Cerebellar nuclear complex (tissue), 1 donor: Measurements from ENCODE around the gene WNT11.
"Not testable (repeated sequence)": the region's sequence is repeated elsewhere in the genome, so short reads cannot be mapped to it uniquely, and the experiment has no call there.

Source experiments
- DNase-seq, 2 experiments: peaks; one replicate each; lab custom pipeline; 2025; lab: John Stamatoyannopoulos, UW

WNT11 gene

DNA sequence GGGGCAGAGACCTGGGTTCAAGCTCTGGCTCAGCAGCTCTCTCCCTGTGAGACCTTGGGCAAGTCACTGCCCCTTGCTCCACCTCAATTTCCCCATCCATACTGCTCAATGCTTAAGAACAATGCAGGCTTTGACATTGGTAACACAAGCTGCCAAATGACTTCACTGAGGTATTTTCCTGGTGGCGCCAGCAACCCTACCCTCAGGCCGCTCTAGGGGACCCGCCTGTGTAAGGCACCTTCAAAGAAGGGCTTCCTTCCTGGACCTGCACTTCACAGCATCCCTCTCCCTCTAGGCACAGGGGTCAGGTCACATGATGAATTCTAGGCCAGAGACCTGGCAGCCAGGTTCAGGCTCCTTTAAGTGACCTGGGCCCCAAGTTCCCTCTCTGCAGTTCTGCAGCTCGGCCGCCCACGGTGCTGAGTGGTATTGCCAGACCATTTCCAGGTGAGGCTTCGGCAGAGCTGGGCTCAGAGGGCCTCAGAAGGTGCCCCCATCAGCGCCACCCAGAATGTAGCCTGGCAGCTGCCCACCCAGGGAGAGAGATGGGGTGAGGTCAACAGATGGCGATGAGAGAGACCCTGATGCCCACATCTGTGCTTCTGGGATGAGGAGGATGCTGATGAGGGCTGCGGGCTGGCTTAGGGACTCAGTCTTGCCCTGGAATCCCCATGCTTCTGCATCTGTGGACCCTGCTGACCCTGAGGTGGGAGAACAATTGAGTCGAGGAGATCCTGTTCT lies 4.5 kb downstream of the WNT11 start:
- no peak for DNase-seq

DNA sequence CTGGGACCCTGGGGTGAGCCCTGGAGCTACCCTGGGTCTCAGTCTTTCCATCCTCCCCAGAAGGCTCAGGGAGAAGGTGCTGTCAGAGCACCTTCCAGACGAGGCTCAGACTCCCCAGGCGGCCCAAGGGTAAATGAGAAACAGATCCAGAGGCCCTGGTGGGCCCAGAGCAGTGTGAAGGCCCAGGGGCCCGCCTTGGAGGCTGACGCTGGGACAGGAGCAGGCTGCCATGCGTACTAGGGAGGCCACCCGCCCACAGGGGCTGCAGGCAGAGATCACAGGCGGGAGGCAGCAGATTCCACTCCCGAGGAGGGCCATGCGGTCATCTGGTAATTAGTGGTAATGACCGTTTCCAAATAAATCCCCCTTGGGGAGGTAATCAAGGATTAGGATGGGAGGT lies 5.2 kb downstream of the WNT11 start:
- DNase-seq: no peak

DNA sequence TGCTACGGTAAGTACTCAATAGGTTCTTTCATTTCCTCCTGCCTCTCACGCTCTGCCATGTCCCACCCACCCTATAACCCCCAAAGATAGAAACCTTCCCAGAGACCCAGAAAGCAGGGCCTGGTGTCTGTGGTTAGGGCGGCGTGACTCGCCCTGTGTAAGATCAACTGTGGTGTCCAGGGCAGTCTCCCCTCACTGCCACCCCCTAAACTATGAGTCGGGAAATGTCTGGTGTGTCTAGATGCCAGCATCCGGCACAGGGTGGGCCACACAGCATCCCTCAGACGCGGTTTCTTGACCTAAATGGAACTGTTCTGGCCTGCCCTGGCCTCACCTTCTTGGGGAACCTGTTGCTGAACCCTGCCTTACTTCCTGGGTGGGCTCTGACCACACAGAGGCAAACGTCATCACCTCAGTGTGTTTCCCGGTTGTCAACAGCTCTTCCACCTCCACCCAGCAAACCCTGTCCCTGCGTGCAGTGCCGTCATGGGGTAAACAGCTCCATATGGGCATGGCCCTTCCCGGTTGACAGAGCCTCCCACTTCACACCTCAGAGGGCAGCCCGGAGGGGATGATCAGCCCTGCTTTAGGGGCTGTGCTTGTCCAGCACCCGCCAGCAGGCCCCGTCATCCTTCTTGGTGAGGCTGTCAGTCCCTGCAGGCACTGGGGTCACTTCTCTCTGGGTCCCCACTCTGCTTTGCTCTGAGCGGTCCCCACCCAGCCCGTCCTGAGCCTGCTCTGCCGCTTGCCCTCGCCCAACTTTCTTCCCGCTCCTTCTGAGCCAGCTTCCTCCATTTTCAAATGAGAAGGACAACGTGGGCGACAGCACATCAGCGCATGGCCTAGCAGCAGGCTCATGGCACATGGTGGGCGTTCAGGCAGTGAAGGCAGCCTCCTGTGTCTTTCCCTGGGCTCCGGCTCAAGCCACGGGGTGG lies 6.0 kb downstream of the WNT11 start:
- DNase-seq: no peak

DNA sequence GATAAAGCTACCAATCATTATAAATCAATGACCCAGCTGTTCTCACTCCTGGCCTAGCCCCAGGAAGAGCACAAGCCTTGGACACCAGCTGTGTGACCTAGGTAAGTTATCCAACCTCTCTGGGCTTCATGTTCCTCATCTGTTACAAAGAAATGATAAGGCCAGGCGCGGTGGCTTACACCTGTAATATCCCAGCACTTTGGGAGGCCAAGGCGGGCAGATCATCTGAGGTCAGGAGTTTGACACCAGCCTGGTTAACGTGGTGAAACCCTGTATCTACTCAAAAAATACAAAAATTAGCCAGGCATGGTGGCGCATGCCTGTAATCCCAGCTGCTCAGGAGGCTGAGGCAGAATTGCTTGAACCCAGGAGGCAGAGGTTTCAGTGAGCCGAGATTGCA lies 7.6 kb downstream of the WNT11 start:
- DNase-seq: not testable (repeated sequence)

DNA sequence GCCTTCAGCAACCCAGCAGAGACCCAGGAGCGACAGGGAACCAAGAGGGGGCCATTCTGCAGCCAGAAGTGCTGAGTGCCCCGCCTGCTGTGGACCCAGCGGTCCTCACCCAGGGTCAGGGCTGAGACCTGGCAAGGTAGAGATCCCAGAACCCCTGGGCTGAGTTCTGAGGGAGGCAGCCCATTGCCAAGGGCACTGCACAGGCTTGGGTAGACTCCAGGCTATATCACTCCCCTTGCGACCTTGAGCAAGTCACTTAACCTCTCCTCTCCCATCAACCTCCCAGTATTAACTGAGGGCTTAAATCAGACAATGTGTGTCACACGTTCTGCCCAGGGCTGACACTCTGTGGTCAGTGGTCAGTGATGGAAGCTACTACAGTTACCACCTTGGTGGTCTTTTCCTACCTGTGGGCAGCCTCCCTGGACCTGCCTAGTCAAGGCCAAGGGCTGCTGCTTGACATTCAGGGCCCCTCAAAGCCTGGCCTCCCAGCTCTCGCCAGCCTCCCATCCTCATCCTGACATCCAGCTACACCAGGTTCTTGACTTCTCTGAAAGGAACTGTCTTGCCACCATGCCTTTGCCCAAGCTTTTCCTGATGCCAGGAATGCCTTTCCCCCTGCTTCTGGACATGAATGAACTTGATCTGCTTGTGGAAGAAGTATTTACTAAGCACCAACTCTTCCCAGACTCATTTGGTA lies 8.2 kb downstream of the WNT11 start:
- DNase-seq: no peak

DNA sequence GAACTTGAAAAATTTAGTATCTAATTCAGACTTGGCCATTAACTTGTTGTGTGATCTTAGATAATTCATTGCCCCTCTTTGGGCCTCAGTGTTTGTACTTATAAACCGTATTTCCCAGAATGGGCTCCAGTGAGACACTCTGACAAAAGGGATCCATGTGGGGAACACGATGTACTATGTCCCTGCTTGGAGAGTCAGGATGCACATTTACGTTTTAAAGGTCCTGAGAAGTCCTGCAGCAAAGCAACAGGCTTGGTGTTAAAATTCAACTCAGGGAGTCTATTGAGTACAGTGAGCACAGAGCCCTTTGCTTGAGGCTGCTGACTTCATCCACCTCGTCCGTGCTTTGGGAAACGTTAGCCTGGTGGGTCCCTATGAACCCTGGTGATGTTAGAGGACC lies 9.0 kb downstream of the WNT11 start:
- no peak for DNase-seq

DNA sequence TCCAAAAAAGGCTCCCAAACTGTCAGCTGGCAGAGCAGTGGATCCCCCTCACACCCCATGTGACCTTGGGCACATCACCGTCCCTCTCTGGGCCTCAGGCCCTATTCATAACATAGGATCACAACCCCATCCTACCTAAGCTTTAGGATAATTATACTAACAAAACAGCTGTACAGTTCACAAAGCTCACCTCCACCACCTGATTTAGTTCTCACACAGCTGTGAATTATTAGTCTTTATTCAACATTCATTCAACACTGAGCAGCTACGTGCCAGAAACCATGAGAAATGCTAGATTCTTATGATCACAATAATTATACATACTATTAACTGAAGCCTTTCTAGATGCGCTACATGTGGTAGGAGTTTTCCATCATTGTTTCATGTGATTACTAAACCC lies 9.5 kb downstream of the WNT11 start:
- DNase-seq: no peak

DNA sequence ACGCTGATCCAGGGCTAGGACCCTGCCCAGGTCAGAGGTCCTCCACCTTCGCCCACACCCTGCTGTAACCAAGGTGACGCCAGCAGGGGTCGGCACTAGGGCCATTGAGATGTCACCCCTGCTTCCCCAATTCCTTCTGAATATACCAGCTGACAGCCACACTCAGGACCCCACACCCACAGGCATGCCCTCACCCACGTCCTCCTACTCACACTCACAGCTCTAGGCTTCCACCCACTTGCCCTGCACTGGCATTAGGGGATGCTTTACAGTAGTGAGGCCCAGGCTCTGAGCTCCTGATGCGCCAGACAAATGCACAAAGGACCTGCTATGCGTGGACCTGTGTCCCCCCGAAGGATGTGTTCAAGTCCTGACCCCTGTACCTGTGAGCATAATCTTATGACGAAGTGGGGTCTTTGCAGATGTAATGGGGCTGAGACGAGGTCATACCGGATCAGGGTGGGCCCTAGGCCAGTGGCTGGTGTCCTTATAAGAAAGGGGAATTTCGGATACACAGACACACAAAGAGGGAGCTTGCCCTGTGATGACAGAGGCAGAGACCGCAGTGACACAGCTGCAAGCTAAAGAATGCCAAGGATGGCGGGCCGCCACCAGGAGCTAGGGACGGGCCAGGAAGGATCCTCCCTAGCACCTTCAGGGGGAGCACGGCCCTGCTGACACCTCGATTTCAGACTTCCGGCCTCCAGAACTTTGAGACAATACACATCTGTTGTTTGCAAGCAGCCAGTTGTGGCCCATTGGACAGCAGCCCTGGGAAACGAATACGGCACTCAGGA lies 11.2 kb downstream of the WNT11 start:
- no peak for DNase-seq

DNA sequence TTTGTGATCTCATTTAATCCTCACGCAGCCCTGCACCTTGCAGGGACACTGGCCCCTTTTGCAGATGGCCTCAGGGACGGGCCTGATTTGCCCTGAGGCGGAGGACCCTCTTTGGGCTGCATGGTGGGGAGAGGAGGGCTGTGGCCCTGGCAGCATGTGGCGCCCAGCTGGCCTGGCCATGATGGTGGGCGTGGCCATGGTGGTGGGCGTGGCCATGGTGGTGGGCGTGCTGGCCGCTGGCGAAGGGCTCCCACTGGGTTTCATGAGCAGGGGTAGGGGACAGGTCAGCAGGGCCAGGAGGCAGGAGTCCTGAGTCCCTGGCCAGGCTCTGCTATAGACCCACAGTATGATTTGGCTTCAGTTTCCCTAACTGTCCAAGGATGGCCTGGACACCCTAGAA lies 13.1 kb downstream of the WNT11 start:
- DNase-seq: no peak

DNA sequence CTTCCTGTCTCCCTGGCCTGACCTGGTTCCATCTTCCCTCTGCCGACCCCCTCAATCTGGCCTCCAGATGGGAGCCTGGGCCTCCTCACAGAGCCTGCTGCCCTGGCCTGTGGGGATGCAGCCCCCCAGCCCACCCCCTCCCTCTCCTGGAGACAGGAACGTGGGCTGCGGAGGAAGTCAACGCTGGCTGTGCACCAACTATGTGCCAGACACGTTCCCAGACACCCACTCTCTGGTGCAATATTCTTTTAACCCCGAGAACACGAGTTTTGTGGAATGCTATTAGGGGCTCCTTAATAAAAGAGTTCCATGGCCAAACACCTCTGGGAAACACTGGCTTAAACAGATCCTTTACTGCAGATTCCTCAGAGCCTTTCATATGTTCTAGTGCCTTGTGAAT lies 15.9 kb downstream of the WNT11 start:
- DNase-seq: no peak

DNA sequence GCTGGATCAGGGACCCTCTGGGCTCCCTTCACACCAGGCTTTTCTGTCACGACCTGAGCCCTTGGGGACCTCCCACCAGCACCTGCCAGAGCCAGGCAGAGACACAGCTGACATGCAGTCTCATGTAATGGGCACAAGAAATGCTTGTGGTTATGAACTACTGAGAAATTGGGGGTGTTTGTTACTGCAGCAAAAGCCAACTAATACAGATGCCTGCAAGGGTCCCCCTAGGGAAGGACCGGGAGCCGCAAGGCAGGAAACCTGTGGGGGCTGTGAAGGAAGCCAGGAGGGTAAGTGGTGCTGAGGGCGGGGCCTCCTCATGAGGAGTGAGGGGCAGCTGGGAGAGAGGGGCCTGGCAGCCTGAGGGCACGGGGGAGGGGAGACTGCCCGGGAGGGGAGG lies 16.6 kb downstream of the WNT11 start:
- no peak for DNase-seq

DNA sequence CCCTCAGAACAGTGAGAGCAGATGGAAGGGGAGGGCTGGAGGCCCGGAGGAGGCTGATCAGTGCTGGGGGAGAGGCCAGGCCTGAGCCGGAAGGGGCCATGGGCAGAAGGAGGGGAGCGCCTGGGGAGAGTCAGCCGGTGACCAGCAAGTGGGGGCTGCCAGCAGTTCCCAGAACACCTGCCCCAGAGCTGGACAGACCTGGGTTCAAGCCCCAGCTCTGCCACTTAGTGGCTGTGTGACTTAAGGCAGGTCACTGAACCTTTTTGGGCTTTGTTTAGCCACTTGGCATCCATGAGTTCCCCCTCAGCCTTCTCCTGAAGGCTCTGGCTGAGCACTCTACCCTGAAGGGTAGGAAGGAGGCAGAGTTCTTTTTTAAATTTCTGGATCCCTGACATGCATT lies 17.4 kb downstream of the WNT11 start:
- DNase-seq: no peak

DNA sequence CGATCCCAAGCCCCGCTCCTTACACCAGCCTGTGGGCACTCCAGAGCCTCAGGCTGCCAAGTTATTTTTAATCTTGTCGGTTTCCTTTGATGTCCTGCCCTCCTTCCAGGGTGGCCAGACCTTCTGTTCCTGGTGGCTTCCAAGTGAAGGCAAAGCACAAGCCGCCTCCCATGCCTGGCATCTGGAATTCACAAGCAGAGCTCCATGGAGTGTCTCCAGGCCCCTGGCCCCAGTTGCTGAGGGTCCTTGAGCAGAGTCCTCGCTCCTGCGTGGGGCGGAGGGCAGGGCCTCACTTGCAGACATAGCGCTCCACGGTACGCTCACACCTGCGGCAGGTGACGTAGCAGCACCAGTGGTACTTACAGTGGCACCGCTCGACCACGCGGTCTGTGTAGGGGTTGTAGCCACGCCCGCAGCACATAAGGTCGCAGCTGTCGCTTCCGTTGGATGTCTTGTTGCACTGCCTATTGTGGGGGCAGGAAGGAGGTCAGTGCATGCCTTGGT lies 19.5 kb downstream of the WNT11 start:
- peak in 1 of 2 experiments; percentile 16 for DNase-seq

DNA sequence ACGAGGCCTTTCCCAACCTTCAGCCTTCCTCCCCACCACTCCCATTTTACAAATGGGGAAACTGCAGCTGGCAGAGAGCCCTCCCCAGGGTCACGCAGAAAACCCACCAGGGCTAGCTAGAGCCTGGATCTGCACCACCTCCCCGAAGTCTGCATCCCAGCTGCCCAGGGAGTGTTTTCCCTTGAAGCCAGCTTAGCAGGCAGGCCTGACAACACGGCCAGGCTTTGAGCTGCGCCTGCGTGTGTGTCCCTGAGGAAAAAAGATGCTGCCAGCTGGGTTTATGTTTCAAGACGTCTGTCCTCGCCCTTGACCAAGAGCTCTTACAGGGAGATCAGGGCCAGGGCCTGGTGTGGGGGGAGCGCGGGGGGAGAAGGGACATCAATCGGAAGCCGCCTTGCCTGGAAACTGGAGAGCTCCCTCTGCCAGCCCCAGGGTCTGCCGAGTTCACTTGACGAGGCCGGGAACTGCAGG lies 20.3 kb downstream of the WNT11 start:
- DNase-seq: no peak

DNA sequence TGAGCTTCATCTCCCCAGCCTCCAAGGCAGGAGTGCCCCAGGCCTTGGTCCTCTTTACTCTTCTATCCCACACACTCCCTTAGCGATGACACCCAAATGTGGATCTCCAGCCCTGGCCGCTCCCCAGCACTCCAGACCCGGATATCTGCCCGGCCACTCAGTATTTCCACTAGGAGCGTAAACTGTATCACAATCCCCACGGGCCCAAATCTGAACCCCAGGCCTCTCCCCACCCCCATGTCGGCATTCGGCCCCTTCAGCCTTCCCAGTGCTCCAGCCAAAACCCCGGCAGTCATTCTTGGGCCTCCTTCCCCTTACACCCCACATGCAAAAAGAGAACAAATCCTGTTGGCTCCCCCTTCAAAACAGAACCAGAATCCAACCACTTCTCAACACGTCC lies 20.8 kb downstream of the WNT11 start:
- DNase-seq: no peak

DNA sequence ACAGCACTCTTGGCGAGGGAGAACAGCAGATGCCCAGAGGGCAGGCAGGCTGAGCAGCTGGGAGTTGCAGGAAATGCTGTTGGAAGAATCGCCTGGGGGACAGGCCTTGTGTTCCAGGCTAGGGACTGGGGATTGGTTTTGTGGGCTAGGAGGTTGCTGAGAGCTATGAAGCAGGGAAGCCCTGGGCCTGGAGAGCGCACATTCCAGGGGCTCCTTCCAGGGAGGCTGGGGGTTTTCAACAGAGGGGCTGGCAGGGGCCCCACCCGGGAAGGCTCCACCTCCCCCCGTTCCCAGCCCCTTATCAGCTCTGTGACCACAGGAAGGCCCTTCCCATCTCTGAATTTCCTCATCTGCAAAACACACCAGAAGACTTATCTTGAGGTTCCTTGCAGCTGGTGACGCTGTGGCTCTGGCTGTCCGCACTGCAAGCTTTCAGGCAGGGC lies 21.7 kb downstream of the WNT11 start:
- no peak for DNase-seq

DNA sequence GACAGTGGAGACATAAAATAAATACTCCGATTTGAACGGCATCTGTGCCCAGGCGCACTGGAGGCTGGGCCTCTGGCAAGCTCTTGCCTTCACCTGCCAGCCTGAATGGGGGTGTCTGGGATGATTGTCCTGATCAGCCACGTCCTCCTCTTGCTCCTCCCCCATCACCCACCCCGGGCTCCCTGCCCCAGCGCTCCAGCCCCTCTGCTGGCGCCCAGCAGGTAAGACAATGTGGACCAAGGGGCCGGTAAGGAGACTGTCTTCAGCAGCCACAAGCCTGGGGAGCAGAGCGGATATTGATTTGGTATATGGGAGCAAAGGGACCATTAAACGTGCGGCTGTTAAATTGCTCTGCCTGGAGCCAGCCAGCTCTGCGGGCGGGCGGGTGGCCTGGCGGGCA lies 24.9 kb downstream of the WNT11 start:
- DNase-seq: no peak

DNA sequence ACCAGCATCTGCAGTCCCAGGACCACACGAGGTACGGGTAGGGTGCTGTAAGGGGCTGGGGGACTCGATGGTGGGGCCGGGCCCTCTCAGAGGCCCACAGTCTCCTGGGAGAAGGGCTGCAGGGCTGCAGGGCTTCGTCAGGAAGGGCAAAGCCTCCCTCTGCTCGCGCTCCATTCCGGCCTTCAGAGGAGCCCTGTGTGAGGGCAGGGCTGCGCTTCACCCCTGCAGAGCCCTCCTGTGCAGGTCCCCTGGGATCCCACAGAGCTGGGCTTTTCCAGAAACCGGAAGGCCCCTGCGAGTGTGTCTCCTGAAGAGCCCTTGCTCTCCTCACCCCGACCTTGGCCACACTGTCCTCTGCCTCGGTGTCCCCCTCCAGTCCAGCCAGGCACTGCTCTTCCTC lies 27.2 kb downstream of the WNT11 start:
- no peak for DNase-seq

DNA sequence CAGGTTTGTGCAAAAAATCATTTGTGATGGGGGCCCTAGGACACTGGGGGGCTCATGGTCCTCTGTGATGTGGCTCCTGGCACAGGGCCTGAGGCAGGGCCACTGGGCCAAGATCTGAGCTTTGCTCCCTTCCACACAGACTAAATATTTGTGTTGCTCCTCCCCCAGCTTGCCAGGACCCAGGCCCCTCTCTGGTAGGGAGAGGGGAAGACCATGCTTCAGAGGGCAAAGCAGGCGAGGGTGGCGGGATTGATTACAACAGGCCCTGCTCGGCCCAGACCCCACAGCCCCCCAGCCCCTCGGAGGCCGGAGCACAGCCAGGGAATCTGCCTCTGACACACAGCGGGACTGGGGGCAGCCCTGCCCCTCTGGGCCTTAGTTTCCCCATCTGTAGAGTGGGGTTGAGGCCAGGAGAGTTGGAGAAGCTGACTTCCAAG lies 29.0 kb downstream of the WNT11 start:
- DNase-seq: no peak

DNA sequence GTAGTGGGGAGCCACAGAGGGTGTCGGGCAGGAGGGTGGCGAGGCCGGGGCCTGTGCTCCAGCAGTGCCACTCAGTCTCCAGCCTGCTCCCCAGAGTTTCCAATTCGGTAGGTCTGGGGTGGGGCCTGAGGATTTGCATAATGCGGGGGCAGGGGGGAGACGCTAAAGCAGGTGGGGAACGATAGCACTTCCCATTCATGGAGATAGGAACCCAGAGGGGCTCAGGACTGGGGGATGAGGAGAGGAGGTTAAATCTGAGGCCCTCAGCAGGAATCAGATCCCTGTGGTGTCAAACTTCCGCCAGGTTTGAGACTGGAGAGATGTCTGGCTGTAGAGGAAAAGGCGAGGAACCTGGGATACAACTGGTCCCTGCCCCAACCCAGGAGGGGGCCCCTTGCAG lies 29.8 kb downstream of the WNT11 start:
- DNase-seq: no peak

DNA sequence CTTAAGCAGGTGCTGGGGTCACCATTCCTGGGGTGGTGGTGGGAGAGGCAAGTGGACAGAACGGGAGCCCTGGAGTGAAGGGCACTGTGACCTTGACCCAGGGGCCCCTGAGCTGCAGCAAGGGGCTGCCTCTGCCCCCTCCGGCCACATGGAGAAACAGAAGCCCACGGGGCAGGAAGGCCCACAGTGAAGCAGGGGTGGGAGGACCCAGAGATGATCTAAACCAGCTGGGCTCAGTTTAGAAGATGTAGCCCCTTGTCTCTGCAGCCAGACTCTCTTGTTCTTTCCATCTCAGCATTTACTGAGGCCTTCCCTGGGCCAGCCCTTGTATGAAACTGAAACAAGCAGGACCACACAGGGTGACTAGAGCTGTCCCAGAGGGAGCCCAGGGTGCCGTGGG lies 30.5 kb downstream of the WNT11 start:
- no peak for DNase-seq
